Gastroesophageal sphincter (tissue), 4 donors: Measurements from ENCODE around the gene PTCH1. TPM values are rescaled to one million over a fixed set of nuclear protein-coding genes. Genes with fewer than 3 reads are reported as not detected.

ENCODE experiments used
- ATAC-seq: fragments of 150-250 bp; one replicate; pipeline ENCODE4 v1.9.1; 2016; ENCODE audit warnings: mild to moderate bottlenecking, moderate library complexity
- H3K27ac ChIP-seq, 4 donors: fragments of 200-600 bp; sonication (generic) in 3 of 4; 1 replicate in 3 of 4; 2 replicates in 1 of 4; pipeline ENCODE4 v1.5.1; 2016 to 2019
- H3K27me3 ChIP-seq: fragments of 200-600 bp; sonication (generic); one replicate; pipeline ENCODE4 v1.5.1; 2019
- H3K36me3 ChIP-seq, 2 donors: fragments of 200-600 bp; sonication (generic); one replicate each; pipeline ENCODE4 v1.5.1; 2019; ENCODE audit warnings: control low read depth in 1 of 2
- H3K4me1 ChIP-seq, 3 donors: fragments of 200-600 bp; sonication (generic); 1 replicate in 2 of 3; 2 replicates in 1 of 3; pipeline ENCODE4 v1.5.1; 2016 to 2019; ENCODE audit warnings: control low read depth in 2 of 3
- H3K4me3 ChIP-seq, 2 donors: fragments of 200-600 bp; sonication (generic); one replicate each; pipeline ENCODE4 v1.5.1; 2019; ENCODE audit warnings: mild to moderate bottlenecking in 1 of 2, moderate library complexity in 1 of 2
- H3K9me3 ChIP-seq, 3 donors: fragments of 200-600 bp; sonication (generic); one replicate each; pipeline ENCODE4 v1.5.1; 2017 to 2019; ENCODE audit warnings: control low read depth in 2 of 3
- CTCF ChIP-seq, 4 experiments: fragments of 200-600 bp in 2 of 4; fragments of 450-650 bp in 2 of 4; sonication (generic) in 1 of 4; IDR thresholded peaks; one replicate each; pipeline ENCODE4 v1.5.1; 2017 to 2019; ENCODE audit warnings: antibody characterized with exemption in 4 of 4, mild to moderate bottlenecking in 2 of 4, moderate library complexity in 2 of 4
- EP300 ChIP-seq: sonication (generic); formaldehyde crosslinking; IDR thresholded peaks from one replicate; pipeline ENCODE4 v1.6.1; 2017; ENCODE audit warnings: antibody characterized with exemption, mild to moderate bottlenecking
- POLR2A ChIP-seq, 2 donors: fragments of 450-650 bp; IDR thresholded peaks; one replicate each; pipeline ENCODE4 v1.6.1; 2017; ENCODE audit warnings: antibody characterized with exemption in 2 of 2, mild to moderate bottlenecking in 2 of 2, moderate library complexity in 1 of 2
- POLR2AphosphoS5 ChIP-seq: sonication (generic); formaldehyde crosslinking; IDR thresholded peaks from one replicate; pipeline ENCODE4 v1.6.1; 2017; ENCODE audit warnings: antibody characterized with exemption
- WGBS, 2 donors: methylation state at CpG; one replicate each; pipeline ENCODE4 v1.1.5; 2018; ENCODE audit warnings: low coverage in 1 of 2; 5-methylcytosine and 5-hydroxymethylcytosine counted together
- total RNA-seq, 4 donors: library from RNA; depleted of rRNA; stranded (reverse); fragments of >200 nt; gene quantifications; one replicate each; pipeline ENCODE4 v1.1.0, GENCODE V29; 2016

Gene PTCH1
- total RNA-seq, 4 donors from 2014 or later, result 12.5 to 20.3 (median 15.5) TPM

GRCh38 chr9:95441081-95441480, 75.7 kb downstream of the PTCH1 start:
- Histone ChIP-seq H3K4me1 (no peaks in the 10 kb centered on the region), H3K9me3 (no peaks in the 10 kb centered on the region), H3K4me3 (no peak overlapping the region), H3K36me3 (peaks cover 0 to 20% of the 10 kb centered on the region in 2 donors), H3K27me3 (no peaks in the 10 kb centered on the region), H3K27ac (no peak overlapping the region)
- WGBS, 2 donors, result 82 to 90% methylated on average over 9 of the region's 9 CpGs
- no peak for ATAC-seq
- no peak for TF ChIP-seq POLR2AphosphoS5
- TF ChIP-seq EP300, result no peak
- TF ChIP-seq CTCF (IDR thresholded peaks at IDR 0.05), result no peak
- TF ChIP-seq POLR2A (IDR thresholded peaks at IDR 0.05), result no peak

DNA sequence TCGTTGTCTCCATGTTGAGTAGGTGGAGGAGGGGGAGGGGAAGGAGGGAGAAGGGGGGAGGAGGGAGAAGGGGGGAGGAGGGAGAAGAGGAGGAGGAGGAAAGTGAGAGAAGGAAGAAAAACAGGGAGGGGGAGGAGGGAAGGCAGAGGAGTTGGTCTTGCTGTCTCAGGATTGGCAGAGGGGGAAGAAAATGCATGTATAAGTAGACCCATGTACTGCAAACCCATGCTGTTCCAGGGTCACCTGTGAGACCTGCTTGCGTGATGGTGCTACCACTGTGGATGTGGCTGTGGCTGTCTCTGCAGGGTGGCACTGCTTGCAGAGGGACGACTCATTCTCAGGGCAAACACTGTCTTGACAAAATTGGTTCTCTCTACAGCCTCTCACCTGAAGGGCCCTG, 76.3 kb downstream of the PTCH1 start:
- Histone ChIP-seq H3K36me3 (peaks cover 0 to 14% of the 10 kb centered on the region in 2 donors), H3K27ac (no peak overlapping the region), H3K4me1 (no peaks in the 10 kb centered on the region), H3K4me3 (no peak overlapping the region), H3K9me3 (no peaks in the 10 kb centered on the region), H3K27me3 (no peaks in the 10 kb centered on the region)
- WGBS, 2 donors, result 78% methylated on average over 3 of the region's 3 CpGs; no CpG with 5 or more reads in 1 of the 2 donors
- ATAC-seq, result no peak
- TF ChIP-seq POLR2A (IDR thresholded peaks at IDR 0.05), result no peak
- TF ChIP-seq EP300, result no peak
- TF ChIP-seq CTCF (IDR thresholded peaks at IDR 0.05), result no peak
- no peak for TF ChIP-seq POLR2AphosphoS5

- ATAC-seq, result no peak
- no peak overlapping the region for H3K4me3 ChIP-seq
- H3K4me1 ChIP-seq, result no peaks in the 10 kb centered on the region
- H3K27ac ChIP-seq, result no peak overlapping the region
- no peaks in the 10 kb centered on the region for H3K27me3 ChIP-seq
- H3K9me3 ChIP-seq, result no peaks in the 10 kb centered on the region
- no peaks in the 10 kb centered on the region for H3K36me3 ChIP-seq
- WGBS, 2 donors, result 85 to 95% methylated on average over 7 to 9 of the region's 9 CpGs
- TF ChIP-seq POLR2AphosphoS5 (no peak), EP300 (no peak), POLR2A (IDR thresholded peaks at IDR 0.05) (no peak), CTCF (IDR thresholded peaks at IDR 0.05) (no peak)
Observed at GRCh38 chr9:95438561-95439357, 78.0 kb downstream of the PTCH1 start.

DNA sequence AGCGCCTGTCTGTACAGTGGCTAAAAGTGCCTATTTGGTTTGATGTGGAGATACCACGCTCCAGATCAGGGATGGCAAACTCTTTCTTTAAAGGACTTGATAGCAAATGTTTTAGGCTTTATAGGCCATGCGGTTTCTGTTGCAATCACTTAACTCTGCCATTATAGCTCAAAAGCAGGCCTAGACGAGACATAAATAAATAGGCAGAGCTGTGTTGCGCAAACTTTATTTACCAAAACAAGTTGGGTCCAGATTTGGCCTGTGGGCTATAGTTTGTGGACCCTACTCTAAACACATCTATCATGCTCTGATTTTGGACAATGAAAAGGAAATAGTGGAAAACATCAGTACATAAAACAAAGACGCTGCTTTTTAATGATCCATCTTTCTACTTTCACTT, 79.2 kb downstream of the PTCH1 start:
- WGBS, 2 donors, result 82 to 95% methylated on average over 5 to 6 of the region's 6 CpGs
- no peak for ATAC-seq
- TF ChIP-seq POLR2A (IDR thresholded peaks at IDR 0.05), result no peak
- TF ChIP-seq EP300, result no peak
- no peak for TF ChIP-seq POLR2AphosphoS5
- TF ChIP-seq CTCF (IDR thresholded peaks at IDR 0.05), result no peak

GRCh38 chr9:95436416-95436815, 80.4 kb downstream of the PTCH1 start:
- Histone ChIP-seq H3K27ac (no peak overlapping the region), H3K4me1 (no peaks in the 10 kb centered on the region), H3K36me3 (no peaks in the 10 kb centered on the region), H3K4me3 (no peak overlapping the region), H3K9me3 (no peaks in the 10 kb centered on the region), H3K27me3 (no peaks in the 10 kb centered on the region)
- WGBS, 2 donors, result 93% methylated on average over 6 of the region's 7 CpGs; no CpG with 5 or more reads in 1 of the 2 donors
- TF ChIP-seq POLR2A (IDR thresholded peaks at IDR 0.05) (no peak), EP300 (no peak), POLR2AphosphoS5 (no peak), CTCF (IDR thresholded peaks at IDR 0.05) (no peak)
- ATAC-seq, result no peak

More for the DNA sequence above, 79.2 kb downstream of the PTCH1 start:
- no peak overlapping the region for H3K4me3 ChIP-seq
- H3K4me1 ChIP-seq, result no peaks in the 10 kb centered on the region
- no peak overlapping the region for H3K27ac ChIP-seq
- no peaks in the 10 kb centered on the region for H3K27me3 ChIP-seq
- H3K9me3 ChIP-seq, result no peaks in the 10 kb centered on the region
- H3K36me3 ChIP-seq, result no peaks in the 10 kb centered on the region
